UCSD-AML1 (cell line): Measurements from ENCODE around the gene RFC1.
"Not testable (repeated sequence)": the region's sequence is repeated elsewhere in the genome, so short reads cannot be mapped to it uniquely, and the experiment has no call there.

Source experiments
- DNase-seq: peaks from one replicate; lab custom pipeline; 2025; ENCODE audit not compliant: unreplicated experiment; lab: John Stamatoyannopoulos, UW

Gene RFC1

DNA sequence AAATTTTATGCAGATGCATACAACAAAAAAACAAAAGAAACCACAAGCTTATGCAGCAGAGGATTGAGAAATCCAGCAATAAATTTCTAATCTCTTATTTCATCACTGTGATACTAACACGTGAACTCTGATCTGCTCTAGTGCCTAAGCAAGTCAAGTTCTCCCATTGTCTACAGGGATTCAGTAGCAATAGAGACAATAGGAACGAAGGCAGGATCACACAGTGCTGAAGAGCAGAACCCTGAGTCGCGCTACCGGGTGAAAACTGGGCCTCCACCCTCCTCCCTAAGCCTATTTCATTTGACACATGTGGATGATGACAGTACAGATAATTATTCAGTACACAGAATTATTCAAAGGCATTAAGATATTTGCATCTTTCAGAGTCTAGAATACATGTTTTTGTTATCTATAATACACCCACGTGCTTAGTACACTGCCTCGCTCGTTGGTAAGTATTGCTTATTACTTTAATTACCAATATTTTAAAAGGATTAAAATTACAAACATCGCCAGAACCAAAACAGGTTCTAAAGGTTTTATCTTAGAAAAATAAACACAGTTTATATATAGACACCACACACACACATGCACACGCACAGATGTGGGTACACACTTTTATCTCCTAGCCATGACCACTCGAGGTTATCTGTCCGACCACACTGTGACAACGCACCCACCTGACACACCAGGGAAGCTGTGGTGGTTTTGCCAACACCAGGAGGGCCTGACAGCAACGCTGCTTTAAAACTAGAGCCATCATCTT, 60.1 kb downstream of the RFC1 start:
- no peak for DNase-seq

DNA sequence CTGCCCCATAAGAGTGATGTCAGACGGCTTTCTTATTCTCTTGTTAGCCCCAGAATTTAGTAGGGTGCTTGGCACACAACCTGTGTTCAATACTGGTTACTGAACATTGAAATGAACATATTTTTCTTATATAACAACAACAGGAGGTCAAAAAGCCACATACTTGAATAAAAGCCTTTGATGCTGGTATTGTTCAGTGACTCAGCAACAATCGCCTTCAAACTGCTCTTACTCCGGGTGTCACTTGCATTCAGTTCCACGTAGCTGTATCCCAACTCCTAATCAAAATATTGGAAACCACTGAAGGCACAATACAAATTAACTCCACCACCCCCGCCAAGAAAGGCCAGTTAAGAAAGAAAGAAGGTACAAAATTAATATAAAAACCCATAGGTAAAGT, 61.5 kb downstream of the RFC1 start:
- DNase-seq = no peak

DNA sequence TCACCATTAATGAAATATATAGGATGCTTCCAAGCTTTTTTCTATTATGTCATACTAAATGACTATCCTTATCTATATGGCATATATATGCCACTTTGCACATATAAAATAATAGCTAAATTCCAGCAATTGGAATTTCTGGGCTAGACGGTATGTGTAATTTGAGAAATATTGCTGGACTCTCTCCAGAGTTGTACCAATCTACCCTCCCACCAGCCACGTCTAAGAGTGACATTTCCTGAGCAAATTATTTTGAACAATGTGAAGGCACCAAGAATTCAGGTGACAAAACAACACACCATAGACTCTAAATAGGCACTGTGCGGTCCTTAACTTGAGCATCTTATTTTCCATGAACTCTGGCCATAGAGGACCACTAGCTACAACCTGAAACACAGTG, 62.3 kb downstream of the RFC1 start:
- no peak for DNase-seq

DNA sequence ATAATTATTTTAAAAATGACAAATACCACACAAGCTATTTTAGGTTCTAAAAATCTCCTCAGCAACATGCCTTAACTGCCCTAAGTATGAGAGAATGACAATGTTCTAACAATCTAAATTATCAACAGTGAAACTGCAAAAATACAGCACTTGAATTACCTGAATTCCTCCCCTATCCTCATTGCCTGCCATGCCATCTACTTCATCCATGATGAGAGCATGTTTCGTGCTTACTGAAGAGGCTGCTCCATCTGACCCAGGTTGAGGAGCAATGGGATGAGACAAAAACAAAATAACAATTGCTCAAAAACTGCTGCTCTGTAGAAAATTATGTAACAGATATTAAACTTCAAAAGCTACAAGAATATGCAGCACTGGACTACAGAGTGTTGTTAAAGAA, 63.3 kb downstream of the RFC1 start:
- no peak for DNase-seq

DNA sequence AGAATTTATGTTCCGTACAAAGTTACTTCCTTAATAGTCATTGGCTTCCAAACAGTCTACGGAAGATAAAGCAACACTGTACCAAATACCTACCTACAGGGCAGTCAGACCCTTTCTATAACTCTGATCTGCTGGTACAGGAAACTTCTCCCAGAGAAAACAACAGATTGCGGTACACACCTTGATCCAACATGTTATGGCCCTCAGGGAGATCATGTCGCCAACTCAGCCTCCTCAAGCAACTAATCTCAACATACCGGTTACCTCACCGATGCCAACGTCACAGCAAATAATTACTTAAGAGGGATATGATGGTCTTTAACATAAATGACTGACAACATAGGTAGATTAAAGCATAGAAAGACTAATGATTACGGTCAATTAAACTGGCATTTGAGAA, 70.4 kb downstream of the RFC1 start:
- no peak for DNase-seq

DNA sequence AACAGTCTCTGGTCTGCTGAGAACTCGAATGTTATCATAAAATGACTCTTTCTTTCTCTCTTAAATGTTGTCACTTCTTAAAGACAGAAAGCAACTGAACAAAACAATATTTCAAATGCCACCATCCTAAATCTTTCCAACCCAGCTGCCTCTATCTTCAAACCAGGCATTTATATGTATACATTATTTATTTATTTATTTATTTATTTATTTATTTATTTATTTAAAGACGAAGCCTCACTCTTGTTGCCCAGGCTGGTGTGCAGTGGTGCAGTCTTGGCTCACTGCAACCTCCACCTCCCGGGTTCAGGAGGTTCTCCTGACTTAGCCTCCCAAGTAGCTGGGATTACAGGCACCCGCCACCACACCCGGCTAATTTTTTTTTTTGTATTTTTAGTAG, 73.7 kb downstream of the RFC1 start:
- not testable (repeated sequence) for DNase-seq

DNA sequence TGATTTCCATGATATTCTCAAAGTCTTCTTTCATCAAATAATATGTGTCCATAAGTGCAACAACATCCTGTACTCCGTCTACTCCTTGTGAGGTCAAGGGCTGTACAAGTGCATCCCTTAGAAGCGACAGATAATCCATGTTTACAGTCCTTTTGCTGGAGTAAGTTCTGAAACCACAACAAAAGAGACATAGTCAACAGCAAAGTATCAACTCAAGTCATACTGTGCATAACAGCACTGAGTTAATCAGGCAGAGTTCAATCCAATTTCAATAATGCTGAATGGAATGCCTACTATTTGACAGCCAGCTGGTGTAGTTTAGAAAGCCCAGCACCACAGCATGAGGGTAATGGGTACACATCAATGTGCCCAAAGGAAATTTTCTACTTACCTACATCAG, 74.5 kb downstream of the RFC1 start:
- no peak for DNase-seq

DNA sequence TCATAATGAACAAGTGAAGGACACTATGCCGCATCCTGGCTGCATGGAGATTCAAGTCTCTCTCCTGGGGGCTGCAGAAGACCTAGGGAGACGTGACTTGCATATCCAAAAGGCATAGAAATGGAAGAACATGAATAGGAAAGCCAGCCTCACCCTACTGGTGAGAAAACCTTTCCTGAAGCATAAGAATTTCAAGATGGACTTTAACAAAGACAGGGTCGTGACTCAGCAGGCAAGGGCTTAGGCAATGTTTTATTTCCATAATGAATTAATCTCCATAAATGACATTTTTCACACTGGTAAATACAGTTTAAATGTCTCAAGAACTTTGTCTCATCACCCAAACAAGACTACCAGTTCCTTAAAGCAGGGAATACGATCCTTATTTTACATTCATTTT, 78.9 kb downstream of the RFC1 start:
- DNase-seq = no peak

DNA sequence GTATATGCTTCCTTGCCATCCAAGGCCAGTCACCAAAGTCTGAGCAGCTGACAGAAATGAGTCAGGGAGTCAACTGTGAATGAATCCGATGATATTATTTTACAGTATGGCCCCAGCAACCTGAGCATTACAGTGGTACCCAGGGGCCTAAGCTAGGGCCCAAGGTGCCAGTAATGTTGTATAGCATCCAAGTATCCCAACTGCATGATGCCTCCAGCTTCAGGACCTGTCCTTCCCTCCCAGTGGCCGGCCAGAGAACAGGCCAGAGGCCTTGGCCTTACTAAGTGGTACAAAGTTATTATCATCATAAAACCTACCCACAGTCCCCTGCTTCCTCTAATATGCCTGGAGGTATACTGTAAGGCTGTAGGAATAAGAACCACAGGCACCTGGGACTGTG, 79.9 kb downstream of the RFC1 start:
- no peak for DNase-seq

DNA sequence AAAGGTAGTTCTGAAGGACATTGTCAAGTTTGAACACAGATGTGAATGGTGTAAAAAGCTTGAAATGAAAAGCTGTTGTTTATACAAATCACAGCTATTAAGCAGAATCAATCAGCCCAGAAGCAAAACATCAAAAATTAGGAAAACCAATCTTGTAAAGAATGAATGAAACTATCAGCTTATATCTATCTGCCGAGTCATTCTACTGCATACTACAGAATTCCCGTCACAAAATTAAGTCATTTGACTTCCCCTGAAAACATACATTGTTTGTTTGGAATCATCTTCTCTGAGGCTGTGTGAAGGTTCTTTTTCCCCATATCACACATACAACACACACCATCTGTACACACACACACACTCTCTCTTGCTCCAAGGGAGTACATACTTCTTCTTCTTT, 80.3 kb downstream of the RFC1 start:
- DNase-seq = no peak

DNA sequence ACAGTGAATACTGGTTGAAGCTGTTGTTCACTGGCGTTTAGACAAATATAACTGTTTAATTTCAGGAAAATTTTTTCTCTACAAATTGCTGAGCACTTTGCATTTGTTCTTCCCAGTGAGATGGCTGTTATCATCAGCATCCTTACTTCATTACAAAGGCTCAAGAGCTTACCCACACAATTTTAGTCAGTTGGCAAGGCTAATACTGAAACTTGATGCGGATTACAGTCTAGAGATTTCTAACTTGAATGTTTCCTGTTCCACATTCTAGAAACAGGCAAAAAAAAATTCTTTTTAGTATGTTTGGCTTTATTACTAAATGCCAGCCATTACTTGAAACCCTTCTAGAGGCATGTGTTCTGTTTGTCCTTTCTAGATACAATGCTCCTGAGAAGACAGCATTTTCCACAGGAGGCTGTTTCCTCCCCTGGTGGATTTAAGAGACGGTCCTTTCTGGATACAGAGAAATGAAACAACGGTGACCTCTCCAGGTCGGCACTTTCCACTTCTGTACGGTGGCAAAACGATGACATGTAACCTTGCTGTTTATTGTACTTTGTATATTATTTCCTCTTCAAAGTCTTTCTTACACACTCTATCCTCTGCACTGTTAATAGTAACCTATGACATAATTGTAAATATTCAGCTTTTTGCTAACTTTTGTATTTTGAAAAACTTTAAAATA, 80.9 kb downstream of the RFC1 start:
- DNase-seq = no peak

DNA sequence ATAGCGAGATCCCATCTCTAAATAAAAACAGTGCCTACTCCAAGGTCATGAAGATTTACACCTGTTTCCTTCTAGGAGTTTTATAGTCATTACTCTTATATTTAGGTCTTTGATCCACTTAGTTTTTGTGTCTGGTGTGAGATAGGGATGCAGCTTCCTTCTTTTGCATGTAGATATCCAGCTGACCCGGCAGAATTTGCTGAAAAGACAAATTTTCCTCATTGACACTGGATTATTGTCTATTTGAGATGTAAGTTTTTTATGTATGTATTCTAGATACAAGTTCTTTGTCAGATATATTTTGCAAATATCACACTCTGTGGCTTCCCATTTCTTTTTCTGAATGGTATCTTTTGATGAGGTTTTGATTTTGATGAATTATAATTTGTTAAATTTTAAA, 85.4 kb downstream of the RFC1 start:
- DNase-seq = no peak

DNA sequence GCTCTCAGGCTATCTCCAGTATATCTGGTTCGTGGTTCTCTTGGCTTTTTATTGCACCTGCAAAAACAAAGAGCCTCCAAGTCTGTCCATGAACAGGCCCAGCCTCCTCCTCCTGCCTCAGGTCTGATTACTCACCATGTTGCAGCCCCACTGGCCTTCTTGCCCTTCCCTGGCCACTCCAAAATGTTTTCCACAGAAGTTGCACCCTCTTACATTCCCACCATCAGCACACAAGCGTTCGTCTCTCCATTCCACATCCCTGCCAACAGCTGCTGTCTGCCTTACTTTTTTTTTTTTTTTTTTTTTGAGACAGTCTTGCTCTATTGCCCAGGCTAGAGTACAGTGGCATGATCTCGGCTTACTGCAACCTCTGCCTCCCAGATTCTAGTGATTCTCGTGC, 86.7 kb downstream of the RFC1 start:
- DNase-seq = no peak

DNA sequence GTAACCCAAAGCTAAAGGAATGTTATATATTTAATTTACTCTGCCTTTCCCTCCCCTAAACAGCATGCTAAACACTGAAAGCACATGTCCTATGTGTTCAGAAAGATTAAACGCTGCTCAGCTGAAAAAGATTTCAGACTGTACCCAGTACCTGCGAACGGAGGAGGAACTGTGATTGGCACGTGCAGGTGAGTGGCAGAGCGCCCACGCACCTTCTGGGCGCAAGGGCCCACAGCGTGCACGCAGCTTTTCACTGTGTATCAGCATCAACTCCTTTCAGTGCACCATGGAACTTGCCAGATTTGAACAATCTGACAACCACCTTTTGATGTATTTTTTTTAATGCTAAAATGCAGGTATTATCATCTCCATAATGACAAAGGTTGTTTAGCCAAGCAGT, 87.7 kb downstream of the RFC1 start:
- no peak for DNase-seq

DNA sequence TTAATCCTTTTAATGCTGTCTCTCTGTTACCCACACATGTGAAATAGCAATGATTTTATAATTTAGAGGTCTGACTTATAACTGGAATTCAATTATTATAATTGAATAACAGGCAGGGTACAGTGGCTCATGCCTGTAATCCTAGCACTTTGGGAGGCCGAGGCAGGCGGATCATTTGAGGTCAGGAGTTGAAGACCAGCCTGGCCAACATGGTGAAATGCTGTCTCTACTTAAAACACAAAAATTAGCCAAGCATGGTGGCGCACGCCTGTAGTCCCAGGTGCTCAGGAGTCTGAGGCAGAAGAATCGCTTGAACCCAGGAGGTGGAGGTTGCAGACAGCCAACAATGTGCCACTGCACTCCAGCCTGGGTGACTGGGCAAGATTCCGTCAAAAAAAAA, 88.5 kb downstream of the RFC1 start:
- not testable (repeated sequence) for DNase-seq

DNA sequence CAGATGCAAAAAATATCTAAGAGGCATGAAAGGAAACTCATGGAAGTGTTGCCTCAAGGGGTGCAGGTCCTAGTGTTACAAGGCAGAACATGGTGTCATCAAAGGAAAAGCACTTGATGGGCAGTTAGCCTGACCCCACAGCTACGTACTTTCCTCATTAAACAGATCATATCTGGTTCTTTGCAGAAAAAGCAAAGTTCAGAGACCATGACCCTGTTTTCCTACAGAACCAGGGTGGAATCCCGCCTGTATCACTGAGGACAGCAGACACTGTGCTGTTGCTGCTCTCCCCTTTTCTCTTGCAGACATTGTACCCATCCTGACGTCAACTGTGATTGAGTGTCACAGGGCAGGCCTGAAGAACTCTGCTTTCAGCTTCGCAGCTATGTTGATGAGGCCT, 91.7 kb downstream of the RFC1 start:
- DNase-seq = no peak

DNA sequence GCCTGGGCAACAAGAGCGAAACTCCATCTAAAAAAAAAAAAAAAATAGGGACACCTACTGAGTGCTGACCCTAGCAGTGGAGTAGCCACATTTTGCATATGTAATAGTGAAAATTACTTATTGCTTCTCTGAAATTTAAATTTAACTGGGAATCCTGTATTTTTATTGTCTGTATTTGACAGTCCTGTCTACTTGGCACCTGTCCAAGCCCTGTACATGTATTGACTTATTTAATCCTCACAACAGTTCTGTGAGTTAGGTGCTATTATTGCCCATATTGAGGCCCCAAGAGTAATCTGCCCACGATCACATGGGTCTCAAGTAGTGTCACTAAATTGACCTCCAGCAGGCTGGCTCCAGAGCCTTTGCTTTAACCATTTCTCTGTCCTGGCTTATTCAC, 102.3 kb downstream of the RFC1 start:
- DNase-seq = no peak

DNA sequence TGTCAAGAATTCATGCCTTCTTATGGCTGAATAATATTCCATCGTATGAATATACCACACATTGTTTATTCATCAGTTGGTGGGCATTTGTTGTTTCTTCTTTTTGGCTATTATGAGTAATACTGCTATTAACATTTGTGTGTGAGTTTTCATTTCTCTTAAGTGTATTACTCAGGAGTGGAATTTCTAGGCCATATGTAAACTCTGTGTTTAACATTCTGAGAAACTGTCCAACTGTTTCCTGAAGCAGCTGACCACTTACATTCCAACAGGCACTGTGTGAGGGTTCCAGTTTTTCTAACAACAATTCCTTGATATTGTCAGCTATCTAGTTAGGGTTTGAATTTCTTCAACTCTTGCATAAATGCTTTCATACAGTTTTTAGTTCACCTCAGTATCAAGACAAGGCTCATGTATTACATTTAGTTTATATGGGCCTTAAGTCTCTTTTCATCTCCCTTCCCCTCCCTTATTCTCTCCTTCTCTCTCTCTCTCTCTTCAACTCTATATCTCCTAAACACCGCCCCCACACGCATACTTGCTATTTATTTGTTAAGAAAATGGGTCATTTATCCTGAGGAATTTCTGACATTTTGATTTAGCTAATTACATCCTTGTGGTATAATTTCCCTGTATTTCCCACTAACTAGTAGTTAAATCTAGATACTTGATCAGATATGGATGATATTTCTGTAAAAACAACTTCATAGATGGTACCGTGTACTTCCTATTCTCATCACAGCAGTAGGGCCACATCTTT, 106.4 kb downstream of the RFC1 start:
- no peak for DNase-seq

DNA sequence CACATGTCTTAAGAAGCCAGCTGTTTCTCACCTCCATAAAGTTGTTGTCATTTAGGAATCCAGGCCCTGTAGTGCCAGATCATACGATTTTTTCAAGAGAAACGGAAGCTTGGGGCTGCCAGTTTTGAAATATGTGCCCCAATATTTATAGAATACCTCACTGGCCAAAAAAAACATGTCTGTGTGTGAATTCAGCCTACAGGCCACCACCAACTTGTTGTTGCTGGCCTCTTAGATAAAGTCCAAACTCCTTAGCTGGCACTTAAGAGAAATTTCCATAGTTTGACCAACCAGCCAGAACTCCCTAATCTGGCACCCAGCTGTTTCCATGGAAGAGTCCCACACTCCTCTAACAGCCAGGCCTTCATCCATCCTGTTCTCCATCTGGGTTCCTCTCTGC, 109.7 kb downstream of the RFC1 start:
- no peak for DNase-seq

DNA sequence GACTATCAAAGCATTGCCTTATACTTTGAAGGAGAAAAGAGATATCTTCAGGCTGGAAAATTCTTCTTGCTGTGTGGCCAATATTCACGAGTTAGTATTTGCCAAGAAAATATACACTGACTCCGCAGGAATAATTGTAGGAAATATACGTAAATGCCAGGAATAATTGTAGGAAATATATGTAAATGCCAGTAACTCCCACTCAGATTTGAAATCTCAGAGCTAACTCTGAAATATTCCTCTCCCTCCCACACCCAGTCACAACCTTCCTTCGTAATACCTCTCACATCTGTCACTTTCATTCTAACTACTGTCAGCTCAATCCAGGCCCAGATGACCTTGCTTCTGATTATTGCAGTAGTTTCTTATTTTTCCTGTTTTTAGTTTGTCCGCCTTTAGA, 110.3 kb downstream of the RFC1 start:
- no peak for DNase-seq

DNA sequence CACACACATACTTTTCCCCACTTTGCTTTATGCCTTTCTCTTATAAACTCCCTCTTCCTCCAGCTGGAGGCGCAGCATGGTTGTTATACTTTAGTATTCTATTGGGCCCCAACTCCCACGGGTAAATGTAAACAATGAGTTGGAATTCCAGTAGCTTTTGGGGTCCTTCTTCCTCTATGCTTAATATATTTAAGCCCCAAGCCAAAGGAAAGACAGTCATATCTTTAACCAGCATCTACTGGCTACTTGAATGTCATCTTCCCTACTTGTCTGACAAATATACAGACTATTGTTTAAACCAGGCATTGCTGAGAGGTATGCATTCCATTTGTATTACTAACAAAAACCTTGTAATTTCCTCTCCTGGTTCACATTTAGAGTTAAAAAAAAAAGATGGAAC, 110.9 kb downstream of the RFC1 start:
- DNase-seq = no peak

DNA sequence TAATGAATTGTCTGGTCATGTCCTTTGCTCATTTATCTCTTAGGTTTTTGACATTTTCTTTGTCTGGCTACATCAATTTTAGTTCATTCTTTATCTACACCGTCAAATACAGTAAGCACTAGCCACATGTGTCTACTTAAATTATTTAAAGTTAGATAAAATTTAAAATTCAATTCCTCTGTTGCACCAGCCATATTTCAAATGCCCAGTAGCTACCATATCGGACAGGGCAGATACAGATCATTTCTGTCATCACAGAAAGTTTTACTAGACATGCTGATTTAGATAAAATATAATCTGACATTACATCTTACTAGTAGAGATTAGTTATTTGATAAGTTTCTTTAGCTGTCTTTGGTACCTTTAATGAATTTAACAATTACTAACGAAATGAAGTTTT, 122.7 kb downstream of the RFC1 start:
- no peak for DNase-seq
